ENCODE measurements around the gene PANK1. TPM values are rescaled to one million over a fixed set of nuclear protein-coding genes. Genes with fewer than 3 reads are reported as not detected.

Gene PANK1
- total and polyA plus RNA-seq, 2 of the 4 experiments (the other 2 are of a cell fraction) = 3.0 to 8.8 TPM

DNA sequence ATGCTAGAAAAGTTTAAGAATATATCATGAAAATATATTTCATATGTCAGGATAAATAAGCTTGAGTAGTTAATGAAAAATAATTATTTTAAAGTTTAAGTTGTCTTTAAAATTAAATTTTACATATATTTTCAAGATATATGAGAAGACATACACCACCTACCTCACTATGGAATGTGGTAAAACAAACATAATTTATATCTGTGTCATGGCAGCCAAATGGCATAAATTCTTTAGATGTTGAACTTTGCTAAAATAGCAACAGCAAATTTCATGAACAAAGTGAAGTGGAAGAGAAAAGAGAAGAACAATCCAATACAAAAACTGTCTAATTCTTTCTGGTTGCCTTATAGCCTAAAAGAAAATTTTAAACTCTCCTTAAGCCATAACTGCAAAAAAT is 70.0 kb downstream of the PANK1 start:
- no peak overlapping the region for H4K91ac ChIP-seq (ENCODE audit: insufficient read depth, low read depth, low read length)
- no peaks in the 10 kb centered on the region for H3K79me1 ChIP-seq (ENCODE audit: low read depth in 1 of 2, low read length in 2 of 2)
- no peaks in the 10 kb centered on the region for H3K9me1 ChIP-seq (ENCODE audit: insufficient read depth, low read length)
- peaks cover 3% of the 10 kb centered on the region; the same call in 1 of the 2 replicates for H3K4me1 ChIP-seq (ENCODE audit: control insufficient read depth, insufficient read depth, low read length)
- 0 out of 2 replicates have a peak, but pooled peaks cover 6% of the 10 kb centered on the region for H3K9me3 ChIP-seq (ENCODE audit: control insufficient read depth, insufficient read depth, low read length)
- H4K5ac ChIP-seq (ENCODE audit: low read depth, low read length) = no peak overlapping the region
- dilution Hi-C loops (cut with HindIII; ENCODE audit: low sequenced_read_pairs, unreplicated experiment) (no loop called here), intact Hi-C loops (cut with micrococcal nuclease) (no loop called here), in situ Hi-C loops (cut with MboI; ENCODE audit: low sequenced_read_pairs) (no loop called here)
- H3K27ac ChIP-seq (ENCODE audit: insufficient read depth, low read length) = no peak overlapping the region
- no peak overlapping the region for H3K18ac ChIP-seq (ENCODE audit: low read depth, low read length)
- ChIA-PET POLR2A (ENCODE audit: unreplicated experiment) (no interaction called here), CTCF (no interaction called here)
- H2BK15ac ChIP-seq (ENCODE audit: low read depth, low read length) = no peak overlapping the region
- H2BK120ac ChIP-seq (ENCODE audit: low read depth, low read length) = 0 out of 2 replicates have a peak overlapping the region, but pooled peaks have one; percentile 51
- H3K4me2 ChIP-seq (ENCODE audit: low read depth, low read length) = no peak overlapping the region; the same call in 1 of the 2 replicates
- DNase-seq (peak; percentile 17), ATAC-seq (ENCODE audit: low read depth) (peak; percentile 44)
- no TSS peak for BruUV-seq (replicated peaks)
- H3K4me3 ChIP-seq (ENCODE audit: insufficient read depth, low read depth, low read length) = no peak overlapping the region
- H3K9ac ChIP-seq (ENCODE audit: low read depth, low read length) = no peak overlapping the region
- H3K23ac ChIP-seq (ENCODE audit: low read depth, low read length) = peak overlapping the region; percentile 16; the same call in 1 of the 2 replicates
- H3K4ac ChIP-seq (ENCODE audit: low read depth, low read length) = no peak overlapping the region
- no peak overlapping the region for H2BK20ac ChIP-seq (ENCODE audit: low read depth, low read length)
- no peaks in the 10 kb centered on the region for H3K27me3 ChIP-seq (ENCODE audit: control insufficient read depth, insufficient read depth, low read length)
- H2AFZ ChIP-seq (replicated peaks; ENCODE audit: low read length, poor library complexity) = no peak overlapping the region
- no peak overlapping the region for H2BK5ac ChIP-seq (ENCODE audit: low read depth, low read length, poor library complexity, severe bottlenecking)
- H2AK5ac ChIP-seq (ENCODE audit: low read depth, low read length) = no peak overlapping the region
- no peak overlapping the region for H4K8ac ChIP-seq (ENCODE audit: low read depth in 2 of 2, low read length in 2 of 2)
- H3K14ac ChIP-seq (replicated peaks; ENCODE audit: low read depth, low read length) = no peak overlapping the region
- H2AK9ac ChIP-seq (replicated peaks; ENCODE audit: low read depth, low read length, poor library complexity) = no peak overlapping the region
- TF ChIP-seq ELK1 (IDR thresholded peaks at IDR 0.05; ENCODE audit: borderline replicate concordance, low read depth, low read length) (no peak), CTCF (conservative IDR thresholded peaks at IDR 0.05; ENCODE audit: low read depth, low read length) (no peak), MAZ (IDR thresholded peaks at IDR 0.05; ENCODE audit: borderline replicate concordance, low read depth, low read length) (no peak), FOS (IDR thresholded peaks at IDR 0.05; ENCODE audit: low read depth, low read length) (no peak), NFE2L2 (IDR thresholded peaks at IDR 0.05; ENCODE audit: low read depth, low read length) (no peak), CHD1 (IDR thresholded peaks at IDR 0.05; ENCODE audit: low read depth, low read length) (no peak), RFX5 (IDR thresholded peaks at IDR 0.05; ENCODE audit: low read depth, low read length) (no peak), POLR2A (IDR thresholded peaks at IDR 0.05; ENCODE audit: low read depth, low read length) (no peak)
- TF ChIP-seq, protein P1, sequence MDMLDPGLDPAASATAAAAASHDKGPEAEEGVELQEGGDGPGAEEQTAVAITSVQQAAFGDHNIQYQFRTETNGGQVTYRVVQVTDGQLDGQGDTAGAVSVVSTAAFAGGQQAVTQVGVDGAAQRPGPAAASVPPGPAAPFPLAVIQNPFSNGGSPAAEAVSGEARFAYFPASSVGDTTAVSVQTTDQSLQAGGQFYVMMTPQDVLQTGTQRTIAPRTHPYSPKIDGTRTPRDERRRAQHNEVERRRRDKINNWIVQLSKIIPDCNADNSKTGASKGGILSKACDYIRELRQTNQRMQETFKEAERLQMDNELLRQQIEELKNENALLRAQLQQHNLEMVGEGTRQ (IDR thresholded peaks at IDR 0.05; ENCODE audit: low read depth, low read length) = no peak
- no peaks in the 10 kb centered on the region for H3K36me3 ChIP-seq (ENCODE audit: control insufficient read depth, insufficient read depth, low read length)
- H3K56ac ChIP-seq (ENCODE audit: extremely low read depth, insufficient read depth, low read length) = no peak overlapping the region
- H4K20me1 ChIP-seq (ENCODE audit: insufficient read depth, low read length) = no peaks in the 10 kb centered on the region

Data from IMR-90 (cell line).